GM18526 (cell line): ENCODE data around the gene PACSIN1.

ENCODE experiments used
- POLR2A ChIP-seq: IDR thresholded peaks from 3 replicates; pipeline ENCODE4 v1.6.1; 2011; ENCODE audit not compliant: insufficient read length; ENCODE audit errors: extremely low read depth

PACSIN1 gene

GRCh38 chr6:34536959-34537848 is 71.3 kb downstream of the PACSIN1 start:
- no peak for TF ChIP-seq POLR2A

- TF ChIP-seq POLR2A, result no peak
Measured at GRCh38 chr6:34537922-34538550, 72.2 kb downstream of the PACSIN1 start.

DNA sequence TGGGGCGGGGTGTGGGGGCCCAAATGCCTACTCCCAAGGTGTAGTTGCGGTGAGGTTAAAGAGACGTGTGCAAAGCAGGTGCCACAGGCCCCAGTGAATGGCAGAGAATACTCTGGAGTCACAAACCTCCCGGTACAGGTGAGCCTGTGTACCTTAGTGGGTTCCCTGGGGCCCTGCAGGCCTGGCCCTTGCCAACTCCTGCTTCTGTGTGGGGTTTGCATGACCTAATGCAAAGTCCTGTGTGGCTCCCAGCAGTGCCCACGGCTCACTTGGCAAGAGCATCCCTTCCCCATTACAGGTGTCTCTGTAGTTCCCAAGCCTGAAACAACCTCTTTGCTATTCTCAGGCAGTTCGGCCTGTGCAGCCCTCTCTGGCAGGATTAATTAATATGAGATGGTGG is 72.7 kb downstream of the PACSIN1 start:
- TF ChIP-seq POLR2A, result no peak

DNA sequence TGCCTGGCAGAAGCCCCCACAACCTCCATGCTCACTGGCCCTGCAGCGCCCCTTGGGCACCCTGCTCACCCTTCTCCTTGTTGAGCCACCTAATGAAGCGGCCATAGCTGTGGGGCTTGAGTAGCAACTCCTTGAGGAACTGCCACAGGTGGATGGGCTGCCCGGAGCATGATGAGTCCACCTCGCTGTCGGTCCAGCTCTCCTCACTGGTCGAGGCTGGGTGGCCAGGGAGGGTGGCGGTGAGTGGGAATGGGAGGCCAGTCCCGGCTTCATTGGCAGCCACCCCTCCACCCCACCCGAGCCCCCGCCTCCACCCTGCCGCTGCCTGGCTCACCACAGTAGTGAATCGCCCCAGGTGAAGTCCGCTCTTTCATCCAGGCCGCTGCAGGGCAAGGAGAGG is 73.3 kb downstream of the PACSIN1 start:
- no peak for TF ChIP-seq POLR2A

DNA sequence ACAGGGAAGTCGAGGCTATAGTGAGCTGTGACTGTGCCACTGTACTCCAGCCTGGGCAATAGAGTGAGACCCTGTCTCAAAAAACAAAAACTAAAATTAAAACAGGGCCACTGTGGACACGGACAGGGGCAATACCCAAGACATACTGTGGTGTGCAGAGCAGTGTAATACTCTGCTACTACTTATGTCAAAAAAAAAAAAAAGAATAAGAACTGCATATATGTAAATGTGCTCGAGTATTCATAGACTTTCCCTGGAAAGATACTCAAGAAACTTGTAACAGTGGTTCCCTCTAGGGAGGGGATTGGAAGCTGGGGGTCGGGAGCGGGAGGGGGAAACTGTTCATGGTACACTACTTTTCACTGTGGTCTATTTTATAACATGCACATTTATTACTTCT is 74.3 kb downstream of the PACSIN1 start:
- TF ChIP-seq POLR2A, result no peak

DNA sequence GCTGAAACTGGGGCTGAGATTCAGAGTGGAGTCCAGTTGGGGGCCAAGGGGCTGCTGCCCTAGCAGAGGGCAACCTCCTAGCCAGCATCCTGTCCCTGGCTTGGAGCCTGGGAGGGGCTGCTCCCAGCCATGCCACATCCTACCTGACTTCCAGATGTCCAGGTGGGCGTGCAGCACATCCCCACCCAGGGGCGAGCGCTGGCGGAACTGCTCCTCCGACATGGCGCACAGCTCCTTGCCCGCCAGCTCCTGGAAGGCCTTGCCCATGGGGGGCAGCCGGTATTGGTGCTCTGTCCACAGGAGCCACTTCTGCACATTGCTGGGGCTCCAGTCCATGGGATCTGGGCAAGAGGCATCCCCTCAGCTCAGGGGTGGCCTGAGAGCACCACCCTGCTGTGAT is 75.0 kb downstream of the PACSIN1 start:
- TF ChIP-seq POLR2A, result no peak

DNA sequence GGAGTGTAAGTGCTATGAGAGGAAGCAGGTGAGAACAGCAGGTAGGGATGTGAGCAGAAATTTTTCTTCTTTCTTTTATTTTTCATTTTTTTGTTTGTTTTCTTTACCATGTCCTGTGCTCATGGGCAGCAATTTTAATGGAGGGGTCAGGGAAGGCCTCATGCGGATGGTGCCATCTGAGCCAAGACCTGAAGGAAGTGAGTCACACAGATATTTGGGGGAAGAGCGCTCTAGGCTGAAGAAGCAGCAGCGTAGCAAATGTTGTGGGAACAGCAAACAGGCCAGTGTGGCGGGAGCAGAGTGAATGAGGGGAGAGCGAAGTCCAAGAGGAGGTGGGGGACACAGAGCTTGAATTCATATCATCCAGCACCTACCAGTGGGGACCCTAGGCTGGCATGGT is 77.5 kb downstream of the PACSIN1 start:
- TF ChIP-seq POLR2A, result no peak

- TF ChIP-seq POLR2A, result no peak
Measured at GRCh38 chr6:34544052-34544604, 78.3 kb downstream of the PACSIN1 start.

GRCh38 chr6:34544776-34545471 is 79.0 kb downstream of the PACSIN1 start:
- TF ChIP-seq POLR2A, result no peak

- TF ChIP-seq POLR2A, result no peak
Measured at GRCh38 chr6:34546551-34547321, 80.9 kb downstream of the PACSIN1 start.

DNA sequence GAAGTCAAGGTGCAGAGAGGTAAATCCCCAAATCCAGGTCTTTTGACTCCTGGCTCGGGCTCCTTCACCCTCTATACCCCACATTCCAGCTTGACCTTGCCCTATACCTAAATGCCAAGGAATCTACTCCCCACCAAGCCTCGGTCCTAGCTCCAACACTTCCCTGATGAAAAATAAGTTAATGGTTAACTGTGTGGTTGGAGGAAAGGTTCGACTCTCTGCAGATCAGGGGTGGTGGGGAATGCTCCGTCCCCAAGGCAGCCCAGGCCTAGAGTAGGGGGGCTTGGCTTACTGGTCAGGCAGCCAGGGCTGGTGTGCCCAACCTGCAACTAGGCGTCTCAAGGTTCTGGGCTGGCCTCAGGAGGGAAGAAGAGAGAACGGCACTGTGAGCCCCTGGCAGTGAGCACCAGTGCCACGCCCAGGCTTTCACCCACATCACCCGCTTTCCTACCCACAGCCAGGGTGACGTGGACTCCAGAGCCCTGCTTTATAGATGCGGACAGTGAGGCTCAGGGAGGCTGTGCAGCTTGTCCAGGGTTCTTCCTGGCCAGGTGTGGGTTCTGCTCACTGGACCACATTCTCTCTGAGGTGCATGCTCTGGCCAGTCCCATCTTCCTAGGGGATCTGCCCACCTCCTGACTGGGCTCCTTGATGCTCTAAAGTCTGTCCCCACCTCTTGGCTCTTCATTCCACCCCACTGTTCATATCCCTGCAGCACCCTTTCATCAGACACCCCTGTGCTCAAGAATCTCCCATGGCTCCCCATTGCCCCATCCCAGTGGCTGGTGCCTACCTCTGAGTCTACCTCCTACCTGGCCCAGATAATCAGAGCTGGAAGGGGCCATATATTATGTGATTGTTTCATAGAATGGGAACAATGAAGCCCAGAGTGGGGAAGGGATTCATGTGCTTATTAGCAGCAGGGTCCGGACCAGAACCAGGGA is 82.1 kb downstream of the PACSIN1 start:
- no peak for TF ChIP-seq POLR2A

GRCh38 chr6:34549026-34549803 is 83.3 kb downstream of the PACSIN1 start:
- no peak for TF ChIP-seq POLR2A

GRCh38 chr6:34549804-34550202 is 83.9 kb downstream of the PACSIN1 start:
- no peak for TF ChIP-seq POLR2A

GRCh38 chr6:34551720-34552119 is 85.8 kb downstream of the PACSIN1 start:
- no peak for TF ChIP-seq POLR2A

DNA sequence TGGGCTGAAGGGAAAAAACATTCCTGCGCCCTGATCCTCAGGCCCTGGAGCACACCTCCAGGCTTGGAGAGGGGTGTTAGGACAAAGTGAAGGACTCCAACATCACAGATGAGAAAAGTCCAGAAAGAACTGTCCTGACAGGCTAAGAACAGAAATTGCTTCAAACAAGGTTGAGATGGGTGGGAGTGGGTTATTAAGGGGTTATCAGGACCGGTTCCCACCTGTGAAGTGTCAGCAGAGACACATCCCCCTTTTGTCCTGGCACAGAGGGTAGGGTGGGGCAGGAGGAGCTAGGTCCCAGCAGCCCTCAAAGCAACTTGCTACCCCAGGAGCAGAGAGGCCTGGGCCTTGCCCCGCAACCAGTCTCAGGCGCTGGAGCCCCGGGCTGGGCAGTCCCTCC is 86.7 kb downstream of the PACSIN1 start:
- TF ChIP-seq POLR2A, result no peak
